HCT116 (cell line): ENCODE results near the gene NGEF. TPM values are rescaled to one million over a fixed set of nuclear protein-coding genes. Genes with fewer than 3 reads are reported as not detected.

ENCODE experiments used
- ATAC-seq: fragments of 200-7000 bp; cut with Tn5 transposase; 2 replicates; pipeline ENCODE4 v1.9.1; 2020; ENCODE audit warnings: mild to moderate bottlenecking, moderate library complexity
- BruUV-seq: library from RNA; stranded (reverse); fragments of 400-500 nt; replicated peaks from 2 replicates; lab custom pipeline; 2021; lab: Mats Ljungman, UMichigan
- CTCF ChIA-PET: fragments of 300-600 bp; sonication (Branson Sonifier 250); formaldehyde crosslinking; loops from one replicate; lab custom pipeline; 2021; ENCODE audit warnings: antibody characterized with exemption; lab: Charles Lee
- POLR2A ChIA-PET: fragments of 300-600, 350-600 bp; sonication (Branson Sonifier 250); formaldehyde crosslinking; loops from one replicate; lab custom pipeline; 2021; ENCODE audit warnings: antibody characterized with exemption; lab: Charles Lee
- RAD21 ChIA-PET, 2 experiments: fragments of 300-600 bp; sonication (Branson Sonifier 250); formaldehyde crosslinking; loops; one replicate each; lab custom pipeline; 2023; ENCODE audit warnings: low total read pairs in 2 of 2; ENCODE audit not compliant: uncharacterized antibody in 2 of 2, unreplicated experiment in 2 of 2, low non-redundant PET in 1 of 2; lab: Charles Lee
- DNase-seq: peaks from one replicate; pipeline ENCODE4 v3.0.0-alpha.2; 2010; ENCODE audit warnings: low read depth, low spot score
- H2AFZ ChIP-seq: fragments of 200-600 bp; shearing (Covaris generic), sonication (generic); 2 replicates; pipeline ENCODE4 v1.6.1; 2017; ENCODE audit warnings: low read depth, mixed run types, mixed read lengths, antibody characterized with exemption, low read length; ENCODE audit not compliant: poor library complexity, severe bottlenecking
- H3K27ac ChIP-seq: 2 replicates; pipeline ENCODE4 v1.5.1; 2012; ENCODE audit warnings: low read depth, low read length
- H3K27me3 ChIP-seq: fragments of 200-600 bp; sonication (generic); 2 replicates; pipeline ENCODE4 v1.6.1; 2016; ENCODE audit warnings: mixed run types, low read length, mixed read lengths; ENCODE audit not compliant: insufficient read depth
- H3K36me3 ChIP-seq, 2 experiments: fragments of 200-500 bp in 1 of 2; fragments of 200-600 bp in 1 of 2; sonication (Bioruptor generic) in 1 of 2; sonication (generic) in 1 of 2; 2 replicates each; pipeline versions ENCODE4 v1.5.1 to v1.6.1; 2014 to 2016; ENCODE audit warnings: low read length in 2 of 2, inconsistent platforms in 1 of 2, mixed read lengths in 1 of 2, mixed run types in 1 of 2; ENCODE audit not compliant: insufficient read depth in 2 of 2, control insufficient read depth in 1 of 2
- H3K4me1 ChIP-seq, 2 experiments: fragments of 200-600 bp in 1 of 2; sonication (generic) in 1 of 2; 2 replicates each; pipeline versions ENCODE4 v1.5.1 to v1.6.1; 2012 to 2017; ENCODE audit warnings: low read length in 2 of 2, inconsistent platforms in 1 of 2, mild to moderate bottlenecking in 1 of 2, mixed read lengths in 1 of 2, mixed run types in 1 of 2, moderate library complexity in 1 of 2; ENCODE audit not compliant: insufficient read depth in 2 of 2, control insufficient read depth in 1 of 2
- H3K4me2 ChIP-seq: fragments of 200-600 bp; sonication (generic); 2 replicates; pipeline ENCODE4 v1.6.1; 2017; ENCODE audit warnings: mixed run types, low read length, mixed read lengths
- H3K4me3 ChIP-seq, 2 experiments: fragments of 200-600 bp in 1 of 2; sonication (generic) in 1 of 2; replicated peaks in 1 of 2; 2 replicates each; pipeline ENCODE4 v1.5.1; 2011 to 2016; ENCODE audit warnings: low read length in 2 of 2, control low read depth in 1 of 2, low read depth in 1 of 2, mild to moderate bottlenecking in 1 of 2, mixed read lengths in 1 of 2, mixed run types in 1 of 2
- H3K79me2 ChIP-seq: fragments of 200-600 bp; sonication (generic); 2 replicates; pipeline ENCODE4 v1.6.1; 2017; ENCODE audit warnings: mild to moderate bottlenecking, mixed run types, low read length, moderate library complexity, mixed read lengths; ENCODE audit not compliant: insufficient read depth
- H3K9ac ChIP-seq: fragments of 200-600 bp; sonication (generic); 2 replicates; pipeline ENCODE4 v1.6.1; 2016; ENCODE audit warnings: low read length, mixed read lengths
- H3K9me2 ChIP-seq: fragments of 200-600 bp; sonication (generic), shearing (Covaris generic); 2 replicates; pipeline ENCODE4 v1.6.1; 2017; ENCODE audit warnings: mixed run types, mild to moderate bottlenecking, moderate library complexity; ENCODE audit not compliant: insufficient read depth
- H3K9me3 ChIP-seq, 2 experiments: fragments of 200-500 bp in 1 of 2; fragments of 200-600 bp in 1 of 2; sonication (Bioruptor generic) in 1 of 2; sonication (generic) in 1 of 2; 2 replicates each; pipeline ENCODE4 v1.6.1; 2014 to 2017; ENCODE audit warnings: low read length in 2 of 2, mixed read lengths in 2 of 2, inconsistent platforms in 1 of 2, low read depth in 1 of 2, mild to moderate bottlenecking in 1 of 2, mixed run types in 1 of 2, moderate library complexity in 1 of 2; ENCODE audit not compliant: control insufficient read depth in 1 of 2, insufficient read depth in 1 of 2
- H4K20me1 ChIP-seq: fragments of 200-600 bp; sonication (generic), shearing (Covaris generic); 2 replicates; pipeline ENCODE4 v1.6.1; 2017; ENCODE audit warnings: mixed run types, mild to moderate bottlenecking, moderate library complexity; ENCODE audit not compliant: insufficient read depth
- CBX3 ChIP-seq: IDR thresholded peaks from 2 replicates; pipeline ENCODE4 v1.6.1; 2012; ENCODE audit warnings: low read depth
- EZH2 ChIP-seq: fragments of 200-600 bp; sonication (generic); IDR thresholded peaks from 2 replicates; pipeline ENCODE4 v1.6.1; 2017; ENCODE audit warnings: antibody characterized with exemption, mixed run types
- JUND ChIP-seq: IDR thresholded peaks from 2 replicates; pipeline ENCODE4 v1.6.1; 2012
- SIN3A ChIP-seq: IDR thresholded peaks from 2 replicates; pipeline ENCODE4 v1.6.1; 2012; ENCODE audit warnings: low read depth
- SRF ChIP-seq: IDR thresholded peaks from 2 replicates; pipeline ENCODE4 v1.6.1; 2012; ENCODE audit warnings: low read depth
- YY1 ChIP-seq: IDR thresholded peaks from 2 replicates; pipeline ENCODE4 v1.6.1; 2011; ENCODE audit warnings: low read length, low read depth, moderate library complexity, mild to moderate bottlenecking; ENCODE audit not compliant: insufficient replicate concordance; ENCODE audit errors: extremely low read depth
- ZNF274 ChIP-seq: fragments of 200-500 bp; sonication (Bioruptor generic); IDR thresholded peaks from 2 replicates; pipeline ENCODE4 v1.6.1; 2014; ENCODE audit warnings: mild to moderate bottlenecking, low read depth, low read length, inconsistent platforms
- intact Hi-C: fragments of 100-400 bp; cut with micrococcal nuclease; formaldehyde crosslinking; loops from 2 replicates; pipeline ENCODE4 v1.10.0; 2022
- total RNA-seq: library from RNA; stranded (reverse); gene quantifications from one replicate; pipeline ENCODE4 v1.2.1, GENCODE V29; 2021; ENCODE audit not compliant: unreplicated experiment
- TF ChIP-seq, protein P1 (sequence below): IDR thresholded peaks from 2 replicates; pipeline ENCODE4 v1.6.1; 2012
- TF ChIP-seq, protein P2 (sequence below), 3 experiments: fragments of 200-600 bp in 1 of 3; sonication (generic) in 1 of 3; IDR thresholded peaks in 2 of 3; conservative IDR thresholded peaks in 1 of 3; 2 replicates each; pipeline ENCODE4 v1.5.1; 2012 to 2017; ENCODE audit warnings: low read depth in 2 of 3, low read length in 2 of 3, antibody characterized with exemption in 1 of 3, borderline replicate concordance in 1 of 3, control low read depth in 1 of 3, mild to moderate bottlenecking in 1 of 3, mixed read lengths in 1 of 3, mixed run types in 1 of 3, moderate library complexity in 1 of 3; ENCODE audit not compliant: insufficient read depth in 1 of 3

The NGEF gene
- total RNA-seq, 1 experiment from 2014 or later = 12.6 TPM

DNA sequence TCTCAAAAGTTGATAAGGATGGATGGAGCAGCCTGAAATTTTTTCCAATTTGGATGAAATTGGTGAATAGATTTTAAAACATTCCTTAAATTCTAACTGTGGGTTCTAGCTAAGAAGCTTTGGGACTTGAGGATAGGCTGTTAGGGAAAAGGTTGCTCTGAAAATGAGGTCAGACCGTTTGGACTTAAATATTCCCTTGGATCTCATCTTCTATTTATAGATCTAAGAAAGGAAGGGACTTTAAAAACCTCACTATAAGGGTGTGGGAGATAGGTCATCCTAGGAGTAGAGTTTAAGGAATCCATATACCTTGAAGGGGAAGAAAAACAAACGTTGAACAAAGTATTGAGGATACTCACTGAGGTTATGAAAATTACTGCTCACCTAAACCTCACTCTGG lies 160.4 kb downstream of the NGEF start:
- Histone ChIP-seq H3K27me3 (no peaks in the 10 kb centered on the region), H4K20me1 (no peaks in the 10 kb centered on the region), H3K27ac (peak overlapping the region; percentile 72; the same call in 1 of the 2 replicates), H3K4me1 (peaks cover 54 to 64% of the 10 kb centered on the region in 2 experiments), H2AFZ (no peak overlapping the region), H3K9ac (no peak overlapping the region), H3K4me2 (peak overlapping the region; percentile 75; the same call in 1 of the 2 replicates), H3K4me3 (no peak overlapping the region), H3K36me3 (peaks cover 6 to 17% of the 10 kb centered on the region in 2 experiments; a peak in 3 of 4 replicates), H3K9me2 (no peaks in the 10 kb centered on the region), H3K9me3 (no peaks in the 10 kb centered on the region), H3K79me2 (no peaks in the 10 kb centered on the region)
- ChIA-PET POLR2A (no interaction called here), CTCF (interaction anchor here (0.6 to 2.9 kb wide), 13 partner anchors 9 to 393 kb away, joined by 3 to 32 read pairs (median 3); partner anchors contain the start of genes NEU2 and SNORC), RAD21 (interaction anchor here (1.7 to 1.8 kb wide), 2 partner anchors 128 to 176 kb away, joined by 6 to 7 read pairs; no protein-coding TSS in a partner anchor)
- no peak for TF ChIP-seq EZH2
- TF ChIP-seq YY1 = no peak
- TF ChIP-seq, protein P1, sequence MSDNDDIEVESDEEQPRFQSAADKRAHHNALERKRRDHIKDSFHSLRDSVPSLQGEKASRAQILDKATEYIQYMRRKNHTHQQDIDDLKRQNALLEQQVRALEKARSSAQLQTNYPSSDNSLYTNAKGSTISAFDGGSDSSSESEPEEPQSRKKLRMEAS = no peak
- no peak for TF ChIP-seq JUND
- TF ChIP-seq ZNF274 = no peak
- TF ChIP-seq, protein P2, sequence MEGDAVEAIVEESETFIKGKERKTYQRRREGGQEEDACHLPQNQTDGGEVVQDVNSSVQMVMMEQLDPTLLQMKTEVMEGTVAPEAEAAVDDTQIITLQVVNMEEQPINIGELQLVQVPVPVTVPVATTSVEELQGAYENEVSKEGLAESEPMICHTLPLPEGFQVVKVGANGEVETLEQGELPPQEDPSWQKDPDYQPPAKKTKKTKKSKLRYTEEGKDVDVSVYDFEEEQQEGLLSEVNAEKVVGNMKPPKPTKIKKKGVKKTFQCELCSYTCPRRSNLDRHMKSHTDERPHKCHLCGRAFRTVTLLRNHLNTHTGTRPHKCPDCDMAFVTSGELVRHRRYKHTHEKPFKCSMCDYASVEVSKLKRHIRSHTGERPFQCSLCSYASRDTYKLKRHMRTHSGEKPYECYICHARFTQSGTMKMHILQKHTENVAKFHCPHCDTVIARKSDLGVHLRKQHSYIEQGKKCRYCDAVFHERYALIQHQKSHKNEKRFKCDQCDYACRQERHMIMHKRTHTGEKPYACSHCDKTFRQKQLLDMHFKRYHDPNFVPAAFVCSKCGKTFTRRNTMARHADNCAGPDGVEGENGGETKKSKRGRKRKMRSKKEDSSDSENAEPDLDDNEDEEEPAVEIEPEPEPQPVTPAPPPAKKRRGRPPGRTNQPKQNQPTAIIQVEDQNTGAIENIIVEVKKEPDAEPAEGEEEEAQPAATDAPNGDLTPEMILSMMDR (IDR thresholded peaks at IDR 0.05 in 2 of 3, conservative IDR thresholded peaks at IDR 0.05 in 1 of 3; ENCODE audit: borderline replicate concordance in 1 of 3, insufficient read depth in 1 of 3, low read depth in 2 of 3, low read length in 2 of 3) = no peak
- TF ChIP-seq CBX3 = no peak
- no peak for TF ChIP-seq SRF
- TF ChIP-seq SIN3A = no peak
- intact Hi-C loops = loop anchor here (1.0 to 5.0 kb wide), 4 partner anchors 130 to 399 kb away; partner anchors contain the start of gene ATG16L1
- DNase-seq = no peak
- no peak for ATAC-seq
- no TSS peak for BruUV-seq
